ENCODE data around the gene GSAP.
"Not testable (repeated sequence)": the region's sequence is repeated elsewhere in the genome, so short reads cannot be mapped to it uniquely, and the experiment has no call there.

Gene GSAP

GRCh38 chr7:77282897-77283296 is 133.3 kb downstream of the GSAP start:
- DNase-seq (ENCODE audit: low read depth) = no peak

- DNase-seq (ENCODE audit: low read depth) = no peak
These were observed 134.2 kb downstream of the GSAP start for GRCh38 chr7:77281780-77282478.

- no peak for DNase-seq (ENCODE audit: low read depth)
These were observed 140.0 kb downstream of the GSAP start for GRCh38 chr7:77276120-77276519.

- not testable (repeated sequence) for DNase-seq (ENCODE audit: low read depth)
These were observed 140.5 kb downstream of the GSAP start for GRCh38 chr7:77275663-77276062.

- DNase-seq (ENCODE audit: low read depth) = no peak
These were observed 144.4 kb downstream of the GSAP start for GRCh38 chr7:77271766-77272165.

GRCh38 chr7:77270094-77270480 is 146.1 kb downstream of the GSAP start:
- no peak for DNase-seq (ENCODE audit: low read depth)

GRCh38 chr7:77269360-77270093 is 146.6 kb downstream of the GSAP start:
- no peak for DNase-seq (ENCODE audit: low read depth)

GRCh38 chr7:77266291-77266794 is 149.8 kb downstream of the GSAP start:
- DNase-seq (ENCODE audit: low read depth) = no peak

- no peak for DNase-seq (ENCODE audit: low read depth)
These were observed 150.5 kb downstream of the GSAP start for GRCh38 chr7:77265666-77266065.

- no peak for DNase-seq (ENCODE audit: low read depth)
These were observed 153.8 kb downstream of the GSAP start for GRCh38 chr7:77262316-77262715.
